ENCODE data around the gene DAB1.
A peak's percentile ranks its signal among the peaks of the same experiment; 100 is the strongest.

The DAB1 gene

GRCh38 chr1:57020216-57020615, 403.6 kb downstream of the DAB1 start:
- no peak for DNase-seq (ENCODE audit: extremely low read depth, insufficient read length)
- TF ChIP-seq, protein P1, sequence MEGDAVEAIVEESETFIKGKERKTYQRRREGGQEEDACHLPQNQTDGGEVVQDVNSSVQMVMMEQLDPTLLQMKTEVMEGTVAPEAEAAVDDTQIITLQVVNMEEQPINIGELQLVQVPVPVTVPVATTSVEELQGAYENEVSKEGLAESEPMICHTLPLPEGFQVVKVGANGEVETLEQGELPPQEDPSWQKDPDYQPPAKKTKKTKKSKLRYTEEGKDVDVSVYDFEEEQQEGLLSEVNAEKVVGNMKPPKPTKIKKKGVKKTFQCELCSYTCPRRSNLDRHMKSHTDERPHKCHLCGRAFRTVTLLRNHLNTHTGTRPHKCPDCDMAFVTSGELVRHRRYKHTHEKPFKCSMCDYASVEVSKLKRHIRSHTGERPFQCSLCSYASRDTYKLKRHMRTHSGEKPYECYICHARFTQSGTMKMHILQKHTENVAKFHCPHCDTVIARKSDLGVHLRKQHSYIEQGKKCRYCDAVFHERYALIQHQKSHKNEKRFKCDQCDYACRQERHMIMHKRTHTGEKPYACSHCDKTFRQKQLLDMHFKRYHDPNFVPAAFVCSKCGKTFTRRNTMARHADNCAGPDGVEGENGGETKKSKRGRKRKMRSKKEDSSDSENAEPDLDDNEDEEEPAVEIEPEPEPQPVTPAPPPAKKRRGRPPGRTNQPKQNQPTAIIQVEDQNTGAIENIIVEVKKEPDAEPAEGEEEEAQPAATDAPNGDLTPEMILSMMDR (IDR thresholded peaks at IDR 0.05; ENCODE audit: insufficient read depth, low read length, poor library complexity, severe bottlenecking) = no peak

DNA sequence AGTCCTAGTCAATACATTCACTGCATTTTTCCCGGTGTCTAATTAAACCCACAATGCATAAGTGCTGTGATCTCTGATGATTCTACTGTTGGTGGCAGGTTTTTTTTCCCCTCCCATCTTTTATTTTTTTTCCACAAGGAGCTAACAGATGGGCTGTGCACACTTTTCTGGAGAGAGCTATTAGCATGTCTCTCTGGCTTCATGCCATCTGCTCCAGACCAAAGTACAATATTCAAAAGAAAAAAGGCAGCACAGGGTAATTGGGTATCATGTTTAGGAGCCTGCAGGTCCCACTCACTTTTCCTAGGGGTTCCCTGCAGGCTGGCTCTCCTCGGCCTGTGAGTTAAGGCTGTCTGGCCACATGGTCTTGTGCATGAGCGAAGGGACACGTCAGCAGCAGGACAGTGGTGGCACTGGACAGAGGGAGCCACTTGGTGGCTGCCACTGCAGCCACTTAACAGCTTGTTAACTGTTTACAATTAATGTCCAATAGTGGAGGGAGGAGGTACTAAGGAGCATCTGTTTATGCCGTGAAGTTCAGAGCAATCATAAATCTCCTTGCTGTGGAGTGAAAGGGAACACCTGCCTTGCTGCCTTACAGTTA, 404.5 kb downstream of the DAB1 start:
- TF ChIP-seq, protein P1 (IDR thresholded peaks at IDR 0.05; ENCODE audit: insufficient read depth, low read length, poor library complexity, severe bottlenecking) = no peak
- Histone ChIP-seq H3K36me3 (ENCODE audit: control insufficient read depth, insufficient read depth, low read length) (no peaks in the 10 kb centered on the region), H3K4me3 (replicated peaks; ENCODE audit: low read depth, low read length) (no peak overlapping the region), H3K27me3 (replicated peaks; ENCODE audit: control insufficient read depth, insufficient read depth, low read length) (no peaks in the 10 kb centered on the region)
- no peak for DNase-seq (ENCODE audit: extremely low read depth, insufficient read length)

More at GRCh38 chr1:57020216-57020615, 403.6 kb downstream of the DAB1 start:
- Histone ChIP-seq H3K4me3 (replicated peaks; ENCODE audit: low read depth, low read length) (no peak overlapping the region), H3K36me3 (ENCODE audit: control insufficient read depth, insufficient read depth, low read length) (no peaks in the 10 kb centered on the region), H3K27me3 (replicated peaks; ENCODE audit: control insufficient read depth, insufficient read depth, low read length) (no peaks in the 10 kb centered on the region)

- TF ChIP-seq, protein P1 (IDR thresholded peaks at IDR 0.05; ENCODE audit: insufficient read depth, low read length, poor library complexity, severe bottlenecking) = no peak
- Histone ChIP-seq H3K27me3 (replicated peaks; ENCODE audit: control insufficient read depth, insufficient read depth, low read length) (no peaks in the 10 kb centered on the region), H3K4me3 (replicated peaks; ENCODE audit: low read depth, low read length) (no peak overlapping the region), H3K36me3 (ENCODE audit: control insufficient read depth, insufficient read depth, low read length) (no peaks in the 10 kb centered on the region)
- DNase-seq (ENCODE audit: extremely low read depth, insufficient read length) = no peak
Measured at GRCh38 chr1:57018119-57018518, 405.7 kb downstream of the DAB1 start.

GRCh38 chr1:57017717-57018116, 406.1 kb downstream of the DAB1 start:
- Histone ChIP-seq H3K36me3 (ENCODE audit: control insufficient read depth, insufficient read depth, low read length) (no peaks in the 10 kb centered on the region), H3K4me3 (replicated peaks; ENCODE audit: low read depth, low read length) (no peak overlapping the region), H3K27me3 (replicated peaks; ENCODE audit: control insufficient read depth, insufficient read depth, low read length) (no peaks in the 10 kb centered on the region)
- TF ChIP-seq, protein P1 (IDR thresholded peaks at IDR 0.05; ENCODE audit: insufficient read depth, low read length, poor library complexity, severe bottlenecking) = peak; percentile 42
- DNase-seq (ENCODE audit: extremely low read depth, insufficient read length) = no peak

DNA sequence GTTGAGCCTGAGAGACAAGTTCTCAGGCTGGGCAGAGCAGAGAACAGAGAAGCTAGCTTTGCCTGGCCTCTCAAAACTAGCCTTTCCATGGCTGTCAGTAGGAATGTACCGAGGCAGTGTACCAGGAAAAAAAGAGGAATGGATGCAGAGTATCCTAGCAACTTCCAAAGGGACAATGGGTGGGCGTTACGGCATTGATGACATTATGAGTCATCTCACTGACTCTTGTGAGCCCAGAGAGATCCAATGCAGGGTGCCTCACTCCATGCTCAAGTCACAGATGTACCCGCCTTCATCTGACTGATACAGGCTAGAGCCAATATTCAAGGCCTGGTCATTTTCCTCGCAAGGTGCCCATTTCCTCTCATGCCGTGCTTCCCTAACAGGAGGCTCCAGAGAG, 406.7 kb downstream of the DAB1 start:
- no peak for DNase-seq (ENCODE audit: extremely low read depth, insufficient read length)
- no peak overlapping the region for H3K4me3 ChIP-seq (replicated peaks; ENCODE audit: low read depth, low read length)
- TF ChIP-seq, protein P1 (IDR thresholded peaks at IDR 0.05; ENCODE audit: insufficient read depth, low read length, poor library complexity, severe bottlenecking) = no peak
- no peaks in the 10 kb centered on the region for H3K36me3 ChIP-seq (ENCODE audit: control insufficient read depth, insufficient read depth, low read length)
- no peaks in the 10 kb centered on the region for H3K27me3 ChIP-seq (replicated peaks; ENCODE audit: control insufficient read depth, insufficient read depth, low read length)

GRCh38 chr1:57015071-57015470, 408.8 kb downstream of the DAB1 start:
- Histone ChIP-seq H3K27me3 (replicated peaks; ENCODE audit: control insufficient read depth, insufficient read depth, low read length) (no peaks in the 10 kb centered on the region), H3K4me3 (replicated peaks; ENCODE audit: low read depth, low read length) (no peak overlapping the region), H3K36me3 (ENCODE audit: control insufficient read depth, insufficient read depth, low read length) (no peaks in the 10 kb centered on the region)
- no peak for DNase-seq (ENCODE audit: extremely low read depth, insufficient read length)
- TF ChIP-seq, protein P1 (IDR thresholded peaks at IDR 0.05; ENCODE audit: insufficient read depth, low read length, poor library complexity, severe bottlenecking) = no peak

All from GM06990 (cell line).